ENCODE results near the gene RASGRP1.

RASGRP1 gene

GRCh38 chr15:38559636-38560307, 4.8 kb downstream of the RASGRP1 start:
- H3K27ac ChIP-seq: no peak overlapping the region
- H3K27me3 ChIP-seq: peaks cover 2% of the 10 kb centered on the region
- no peaks in the 10 kb centered on the region for H3K36me3 ChIP-seq
- H3K9me3 ChIP-seq: no peaks in the 10 kb centered on the region
- no peak overlapping the region for H3K4me3 ChIP-seq (ENCODE audit: low read depth in 1 of 2, low read length in 1 of 2)
- TF ChIP-seq, protein P1, sequence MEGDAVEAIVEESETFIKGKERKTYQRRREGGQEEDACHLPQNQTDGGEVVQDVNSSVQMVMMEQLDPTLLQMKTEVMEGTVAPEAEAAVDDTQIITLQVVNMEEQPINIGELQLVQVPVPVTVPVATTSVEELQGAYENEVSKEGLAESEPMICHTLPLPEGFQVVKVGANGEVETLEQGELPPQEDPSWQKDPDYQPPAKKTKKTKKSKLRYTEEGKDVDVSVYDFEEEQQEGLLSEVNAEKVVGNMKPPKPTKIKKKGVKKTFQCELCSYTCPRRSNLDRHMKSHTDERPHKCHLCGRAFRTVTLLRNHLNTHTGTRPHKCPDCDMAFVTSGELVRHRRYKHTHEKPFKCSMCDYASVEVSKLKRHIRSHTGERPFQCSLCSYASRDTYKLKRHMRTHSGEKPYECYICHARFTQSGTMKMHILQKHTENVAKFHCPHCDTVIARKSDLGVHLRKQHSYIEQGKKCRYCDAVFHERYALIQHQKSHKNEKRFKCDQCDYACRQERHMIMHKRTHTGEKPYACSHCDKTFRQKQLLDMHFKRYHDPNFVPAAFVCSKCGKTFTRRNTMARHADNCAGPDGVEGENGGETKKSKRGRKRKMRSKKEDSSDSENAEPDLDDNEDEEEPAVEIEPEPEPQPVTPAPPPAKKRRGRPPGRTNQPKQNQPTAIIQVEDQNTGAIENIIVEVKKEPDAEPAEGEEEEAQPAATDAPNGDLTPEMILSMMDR (IDR thresholded peaks at IDR 0.05): no peak
- peaks cover 28 to 44% of the 10 kb centered on the region in 2 experiments for H3K4me1 ChIP-seq (ENCODE audit: control insufficient read depth in 1 of 2, insufficient read depth in 1 of 2, low read depth in 1 of 2, low read length in 1 of 2)

GRCh38 chr15:38559131-38559530, 5.5 kb downstream of the RASGRP1 start:
- TF ChIP-seq, protein P1 (IDR thresholded peaks at IDR 0.05): no peak
- peaks cover 32 to 49% of the 10 kb centered on the region in 2 experiments for H3K4me1 ChIP-seq (ENCODE audit: control insufficient read depth in 1 of 2, insufficient read depth in 1 of 2, low read depth in 1 of 2, low read length in 1 of 2)
- no peaks in the 10 kb centered on the region for H3K27me3 ChIP-seq
- H3K4me3 ChIP-seq (ENCODE audit: low read depth in 1 of 2, low read length in 1 of 2): no peak overlapping the region
- H3K36me3 ChIP-seq: no peaks in the 10 kb centered on the region
- no peaks in the 10 kb centered on the region for H3K9me3 ChIP-seq
- H3K27ac ChIP-seq: peak overlapping the region; percentile 66

DNA sequence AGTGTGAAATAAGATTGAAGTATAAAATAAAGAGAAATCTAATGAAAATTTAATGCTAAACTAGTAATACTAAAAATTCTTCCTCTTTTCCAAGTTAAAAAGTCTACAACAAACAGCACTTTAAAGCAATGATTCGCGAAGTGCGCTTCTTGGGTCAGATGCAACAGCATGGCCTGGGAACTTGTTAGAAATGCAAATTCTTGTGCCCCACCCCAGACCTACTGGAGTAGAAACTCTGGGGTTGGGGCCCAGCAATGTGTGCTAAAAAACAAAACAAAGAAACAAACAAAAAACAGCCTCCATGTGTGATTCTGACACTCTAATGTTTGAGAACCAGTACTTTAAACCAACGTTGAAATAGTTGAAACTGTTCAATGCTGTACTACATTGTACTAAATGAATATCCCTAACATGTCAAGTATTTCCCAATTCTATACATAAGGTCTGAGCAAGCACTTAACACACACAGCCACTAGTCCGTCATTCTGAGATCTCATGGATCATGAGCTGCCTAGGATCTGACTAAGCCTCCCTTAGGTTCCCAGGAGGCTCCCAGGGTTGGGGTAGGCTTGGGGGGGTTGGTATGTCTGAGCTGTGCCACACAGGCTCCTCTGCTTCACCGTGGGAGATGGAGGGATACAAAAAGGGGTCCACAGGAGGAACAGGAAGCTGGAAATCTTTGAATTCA, 6.1 kb downstream of the RASGRP1 start:
- TF ChIP-seq, protein P1 (IDR thresholded peaks at IDR 0.05): no peak
- no peaks in the 10 kb centered on the region for H3K36me3 ChIP-seq
- no peaks in the 10 kb centered on the region for H3K9me3 ChIP-seq
- H3K27me3 ChIP-seq: no peaks in the 10 kb centered on the region
- peak overlapping the region; percentile 66 for H3K27ac ChIP-seq
- peak overlapping the region in 1 of 2 experiments; percentile 15 for H3K4me3 ChIP-seq (ENCODE audit: low read depth in 1 of 2, low read length in 1 of 2)
- H3K4me1 ChIP-seq (ENCODE audit: control insufficient read depth in 1 of 2, insufficient read depth in 1 of 2, low read depth in 1 of 2, low read length in 1 of 2): peaks cover 32 to 51% of the 10 kb centered on the region in 2 experiments

GRCh38 chr15:38557921-38558320, 6.7 kb downstream of the RASGRP1 start:
- TF ChIP-seq, protein P1 (IDR thresholded peaks at IDR 0.05): no peak
- Histone ChIP-seq H3K9me3 (no peaks in the 10 kb centered on the region), H3K4me1 (ENCODE audit: control insufficient read depth in 1 of 2, insufficient read depth in 1 of 2, low read depth in 1 of 2, low read length in 1 of 2) (peaks cover 34 to 51% of the 10 kb centered on the region in 2 experiments), H3K36me3 (no peaks in the 10 kb centered on the region), H3K4me3 (ENCODE audit: low read depth in 1 of 2, low read length in 1 of 2) (peak overlapping the region in 1 of 2 experiments; percentile 15), H3K27me3 (no peaks in the 10 kb centered on the region), H3K27ac (peak overlapping the region; percentile 66)

- TF ChIP-seq, protein P1 (IDR thresholded peaks at IDR 0.05): no peak
- Histone ChIP-seq H3K27ac (no peak overlapping the region), H3K4me1 (ENCODE audit: control insufficient read depth in 1 of 2, insufficient read depth in 1 of 2, low read depth in 1 of 2, low read length in 1 of 2) (peaks cover 44 to 55% of the 10 kb centered on the region in 2 experiments), H3K36me3 (no peaks in the 10 kb centered on the region), H3K27me3 (no peaks in the 10 kb centered on the region), H3K9me3 (no peaks in the 10 kb centered on the region), H3K4me3 (ENCODE audit: low read depth in 1 of 2, low read length in 1 of 2) (no peak overlapping the region)
These were observed 8.8 kb downstream of the RASGRP1 start for GRCh38 chr15:38555686-38556334.

Data from neutrophil (primary cell).